Measurements from ENCODE around the gene OR52L1.

Gene OR52L1

GRCh38 chr11:5941951-5942350, 44.8 kb downstream of the OR52L1 start, which contains the start of gene OR56A3:
Gene OR56A3 (plus strand): TSS chr11:5942251. CDS start chr11:5947347, 5,096 bp downstream.
- TF ChIP-seq CTCF (IDR thresholded peaks at IDR 0.05): no peak
- Histone ChIP-seq H3K4me3 (no peak within 1 kb of the TSS), H3K27ac (no peak within 1 kb of the TSS)
- no peak for DNase-seq (ENCODE audit: low spot score)

- TF ChIP-seq CTCF (IDR thresholded peaks at IDR 0.05): no peak
- Histone ChIP-seq H3K27ac (no peak overlapping the region), H3K4me3 (no peak overlapping the region)
- DNase-seq (ENCODE audit: low spot score): no peak
Observed at GRCh38 chr11:5940748-5941147, 46.0 kb downstream of the OR52L1 start.

- DNase-seq (ENCODE audit: low spot score): no peak
- no peak overlapping the region for H3K27ac ChIP-seq
Observed at GRCh38 chr11:5938603-5938965, 48.2 kb downstream of the OR52L1 start.

GRCh38 chr11:5937868-5938602, 48.8 kb downstream of the OR52L1 start:
- H3K4me3 ChIP-seq: no peak overlapping the region
- TF ChIP-seq CTCF (IDR thresholded peaks at IDR 0.05): no peak
- DNase-seq (ENCODE audit: low spot score): no peak
- no peak overlapping the region for H3K27ac ChIP-seq

More at GRCh38 chr11:5938603-5938965, 48.2 kb downstream of the OR52L1 start:
- TF ChIP-seq CTCF (IDR thresholded peaks at IDR 0.05): no peak
- H3K4me3 ChIP-seq: no peak overlapping the region
